ENCODE measurements around the gene HINT3.

HINT3 gene

DNA sequence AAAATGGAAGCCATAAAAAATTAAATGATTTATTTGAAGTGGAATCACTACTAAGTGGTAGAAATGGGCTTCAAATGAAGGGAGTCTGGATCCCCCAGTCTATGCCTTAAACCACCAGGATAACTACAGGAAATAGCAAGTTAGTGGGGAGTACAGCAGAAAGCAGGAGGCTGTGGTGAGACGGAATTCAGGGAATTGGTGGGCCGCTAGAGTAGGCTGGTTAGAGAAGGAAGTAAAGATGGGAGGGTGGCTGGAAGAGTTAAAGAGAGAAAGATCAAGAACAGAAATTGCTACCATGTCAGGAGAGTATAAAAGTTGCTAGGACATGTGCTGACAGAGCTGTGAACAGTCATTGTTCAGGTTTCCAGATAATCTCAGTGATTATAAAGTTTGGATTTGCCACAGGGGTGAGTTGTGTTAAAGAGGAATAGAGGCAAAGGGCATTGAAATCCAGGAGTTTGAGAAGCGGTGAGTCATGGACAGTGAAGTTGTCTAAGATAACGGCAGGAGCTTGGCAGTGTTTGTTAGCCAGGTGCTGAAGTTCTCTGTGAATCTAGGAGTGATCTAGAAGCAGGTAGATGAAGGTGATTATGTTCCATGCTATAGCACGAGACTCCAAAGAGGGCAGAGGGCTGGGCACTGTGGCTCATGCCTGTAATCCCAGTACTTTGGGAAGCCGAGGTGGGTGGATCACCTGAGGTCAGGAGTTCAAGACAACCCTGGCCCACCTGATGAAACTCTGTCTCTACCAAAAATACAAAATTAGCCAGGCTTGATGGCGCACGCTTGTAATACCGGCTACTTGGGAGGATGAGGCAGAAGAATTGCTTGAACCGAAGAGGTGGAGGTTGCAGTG, 13.7 kb upstream of the HINT3 start:
- no peak for TF ChIP-seq CTCF (IDR thresholded peaks at IDR 0.05; ENCODE audit: low read depth, low read length)
- no peak overlapping the region for H3K4me3 ChIP-seq (ENCODE audit: low read depth, low read length)

GRCh38 chr6:125943528-125944433, 12.8 kb upstream of the HINT3 start:
- no peak overlapping the region for H3K4me3 ChIP-seq (ENCODE audit: low read depth, low read length)
- TF ChIP-seq CTCF (IDR thresholded peaks at IDR 0.05; ENCODE audit: low read depth, low read length): no peak

DNA sequence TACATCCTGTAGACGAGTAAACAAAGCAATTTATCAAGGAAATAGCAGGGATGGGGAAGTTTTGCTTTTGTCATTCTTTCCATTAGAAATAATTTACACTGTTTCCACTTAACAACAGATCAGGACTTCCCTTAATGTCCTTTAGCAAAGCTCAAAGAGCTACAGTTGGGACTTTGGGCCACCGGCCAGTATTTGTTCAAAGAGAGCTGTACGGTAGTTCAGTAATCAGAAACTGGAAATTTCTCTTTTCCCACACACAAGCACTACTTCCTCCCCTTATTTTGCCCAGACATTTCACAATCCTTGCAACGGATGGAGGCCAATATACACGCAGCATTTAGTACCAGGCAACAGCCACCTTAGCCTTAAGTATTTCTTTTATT, 12.1 kb upstream of the HINT3 start:
- no peak for TF ChIP-seq CTCF (IDR thresholded peaks at IDR 0.05; ENCODE audit: low read depth, low read length)
- H3K4me3 ChIP-seq (ENCODE audit: low read depth, low read length): no peak overlapping the region

DNA sequence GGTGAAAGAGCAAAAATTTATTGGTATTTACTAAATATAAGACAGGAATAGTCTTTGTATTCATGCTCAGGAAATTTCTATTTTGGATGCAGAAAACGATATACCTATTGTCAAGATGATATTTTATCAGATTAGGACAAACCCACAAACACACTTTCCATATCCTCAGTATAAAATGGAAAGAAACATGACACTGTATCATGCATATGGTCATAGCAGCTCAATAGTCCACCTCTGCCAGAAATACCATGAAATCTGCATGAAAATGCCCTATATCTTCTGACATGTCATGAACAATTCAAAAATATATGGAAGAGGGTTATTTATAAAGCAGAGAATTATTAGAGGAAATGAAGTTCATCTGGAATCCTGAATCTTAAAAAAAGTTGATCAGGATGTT, 11.7 kb upstream of the HINT3 start:
- TF ChIP-seq CTCF (IDR thresholded peaks at IDR 0.05; ENCODE audit: low read depth, low read length): no peak
- no peak overlapping the region for H3K4me3 ChIP-seq (ENCODE audit: low read depth, low read length)

- H3K4me3 ChIP-seq (ENCODE audit: low read depth, low read length): no peak overlapping the region
- TF ChIP-seq CTCF (IDR thresholded peaks at IDR 0.05; ENCODE audit: low read depth, low read length): no peak
Measured at GRCh38 chr6:125945378-125946141, 11.0 kb upstream of the HINT3 start.

DNA sequence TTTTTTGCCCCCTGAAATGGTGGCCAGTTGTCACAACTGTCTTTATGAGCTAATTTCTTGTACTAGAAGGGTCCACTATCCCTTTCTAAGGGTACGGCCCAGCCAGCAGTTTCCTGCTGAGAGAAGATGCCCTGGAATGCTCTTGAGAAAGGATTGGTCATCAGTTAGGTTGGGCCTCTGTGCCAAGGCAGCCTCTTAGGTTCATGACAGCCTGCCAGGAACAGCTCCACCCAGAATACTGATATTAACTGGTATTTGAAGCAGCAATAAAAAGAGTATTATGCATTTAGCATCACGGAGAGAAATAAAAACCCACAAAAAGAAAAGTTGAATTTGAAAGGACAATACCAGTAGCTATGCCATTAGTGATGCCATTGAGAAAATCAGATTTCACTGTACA, 9.0 kb upstream of the HINT3 start:
- no peak for TF ChIP-seq CTCF (IDR thresholded peaks at IDR 0.05; ENCODE audit: low read depth, low read length)
- no peak overlapping the region for H3K4me3 ChIP-seq (ENCODE audit: low read depth, low read length)

Data from WI38 (cell line).